K562 (cell line): Measurements from ENCODE around the gene KCNJ9. TPM values are rescaled to one million over a fixed set of nuclear protein-coding genes. Genes with fewer than 3 reads are reported as not detected.

Source experiments
- ATAC-seq: fragments of 200-7000 bp; cut with Tn5 transposase; 3 replicates; pipeline ENCODE4 v1.9.1; 2020; ENCODE audit warnings: moderate library complexity
- BruUV-seq: library from RNA; stranded (reverse); fragments of 400-500 nt; replicated peaks from 2 replicates; lab custom pipeline; 2021; lab: Mats Ljungman, UMichigan
- CTCF ChIA-PET: fragments of 300-600 bp; formaldehyde crosslinking; extraction: SDS; loops from one replicate; lab custom pipeline; 2021; ENCODE audit warnings: low intra/inter-chr PET ratio; lab: Yijun Ruan, JAX
- POLR2A ChIA-PET: fragments of 300-600, 350-650 bp; sonication (Branson Sonifier 250); formaldehyde crosslinking; extraction: SDS; loops from one replicate; lab custom pipeline; 2021; ENCODE audit warnings: antibody characterized with exemption, inconsistent platforms; lab: Yijun Ruan, JAX
- DNase-seq, 4 experiments: peaks; one replicate each; pipeline versions ENCODE4 v3.0.0 to v3.0.0-alpha.2; 2011 to 2018; ENCODE audit warnings: low spot score in 3 of 4, mixed read lengths in 3 of 4; ENCODE audit errors: extremely low read depth in 1 of 4
- FAIRE-seq: peaks from 2 replicates; lab custom pipeline; 2011; peaks lifted over from hg19 to GRCh38; lab: Jason Lieb, UNC
- H2AFZ ChIP-seq: 2 replicates; pipeline ENCODE4 v1.6.0; 2011; ENCODE audit warnings: low read depth, low read length, control low read depth, inconsistent platforms
- H3K27ac ChIP-seq: fragments of 200-600 bp; 3 replicates; pipeline ENCODE4 v1.8.0; 2011; ENCODE audit warnings: low read depth, mild to moderate bottlenecking, control low read depth, inconsistent platforms, low read length, moderate library complexity, mixed read lengths; ENCODE audit errors: extremely low read depth
- H3K27me3 ChIP-seq, 2 experiments: fragments of 300-600 bp in 1 of 2; 2 replicates in 1 of 2; 3 replicates in 1 of 2; pipeline versions ENCODE4 v1.6.0 to v1.8.0; 2011; ENCODE audit warnings: inconsistent platforms in 2 of 2, low read length in 2 of 2, mild to moderate bottlenecking in 1 of 2, mixed read lengths in 1 of 2, moderate library complexity in 1 of 2; ENCODE audit not compliant: control insufficient read depth in 2 of 2, insufficient read depth in 2 of 2
- H3K36me3 ChIP-seq: fragments of 300-600 bp; 3 replicates; pipeline ENCODE4 v1.8.0; 2011; ENCODE audit warnings: mild to moderate bottlenecking, low read length, inconsistent platforms; ENCODE audit not compliant: control insufficient read depth, insufficient read depth
- H3K4me1 ChIP-seq, 2 experiments: fragments of 200-600 bp in 1 of 2; replicated peaks in 1 of 2; 2 replicates in 1 of 2; 3 replicates in 1 of 2; pipeline versions ENCODE4 v1.5.1 to v1.8.0; 2011; ENCODE audit warnings: inconsistent platforms in 2 of 2, low read length in 2 of 2, mild to moderate bottlenecking in 1 of 2, mixed read lengths in 1 of 2, moderate library complexity in 1 of 2; ENCODE audit not compliant: control insufficient read depth in 2 of 2, insufficient read depth in 2 of 2
- H3K4me2 ChIP-seq: 2 replicates; pipeline ENCODE4 v1.6.1; 2011; ENCODE audit warnings: low read length, control low read depth, inconsistent platforms, mixed read lengths; ENCODE audit not compliant: insufficient read depth
- H3K4me3 ChIP-seq: fragments of 200-600 bp; sonication (generic), shearing (Covaris generic); 2 replicates; pipeline ENCODE4 v1.5.1; 2016; ENCODE audit warnings: control low read depth, inconsistent platforms
- H3K79me2 ChIP-seq: fragments of 200-600 bp; 3 replicates; pipeline ENCODE4 v1.8.0; 2011; ENCODE audit warnings: low read length, inconsistent platforms; ENCODE audit not compliant: control insufficient read depth, insufficient read depth
- H3K9ac ChIP-seq, 2 experiments: 2 replicates each; pipeline versions ENCODE4 v1.6.0 to v1.6.1; 2011; ENCODE audit warnings: low read depth in 2 of 2, low read length in 2 of 2, control low read depth in 1 of 2, inconsistent platforms in 1 of 2, mild to moderate bottlenecking in 1 of 2, mixed read lengths in 1 of 2; ENCODE audit not compliant: insufficient read depth in 1 of 2
- H3K9me1 ChIP-seq: one replicate; pipeline ENCODE4 v1.6.0; 2011; ENCODE audit warnings: inconsistent platforms, mild to moderate bottlenecking, low read length, moderate library complexity; ENCODE audit not compliant: control insufficient read depth, insufficient read depth
- H3K9me3 ChIP-seq: replicated peaks from 2 replicates; pipeline ENCODE4 v1.5.1; 2011; ENCODE audit warnings: low read depth, low read length, inconsistent platforms; ENCODE audit not compliant: control insufficient read depth, insufficient read depth
- H4K20me1 ChIP-seq: replicated peaks from 2 replicates; pipeline ENCODE4 v1.6.1; 2011; ENCODE audit warnings: low read length, inconsistent platforms, mixed read lengths; ENCODE audit not compliant: control insufficient read depth, insufficient read depth
- ATF4 ChIP-seq: fragments of 450-650 bp; formaldehyde crosslinking; IDR thresholded peaks from 2 replicates; pipeline ENCODE4 v1.4.0; 2022; ENCODE audit warnings: mild to moderate bottlenecking, moderate library complexity
- CCNT2 ChIP-seq: IDR thresholded peaks from 2 replicates; pipeline ENCODE4 v1.6.1; 2011; ENCODE audit warnings: borderline replicate concordance, low read depth, mild to moderate bottlenecking, moderate library complexity, mixed read lengths, low read length; ENCODE audit not compliant: insufficient read length; ENCODE audit errors: extremely low read depth
- CEBPG ChIP-seq, 3 experiments: fragments of 200-800 bp in 1 of 3; sonication (Bioruptor generic) in 1 of 3; sonication (generic) in 1 of 3; formaldehyde crosslinking in 1 of 3; IDR thresholded peaks in 2 of 3; conservative IDR thresholded peaks in 1 of 3; 2 replicates each; pipeline versions ENCODE4 v1.6.1 to v1.8.0; 2016 to 2022; ENCODE audit warnings: missing compliant biosample characterization in 2 of 3, missing genetic modification characterization in 2 of 3, mild to moderate bottlenecking in 1 of 3, missing genetic modification reagents in 1 of 3
- DIDO1 ChIP-seq: fragments of 450-650 bp; IDR thresholded peaks from 2 replicates; pipeline ENCODE4 v1.6.1; 2016; ENCODE audit warnings: low read depth, missing biosample characterization, missing genetic modification characterization
- ERF ChIP-seq: fragments of 450-650 bp; formaldehyde crosslinking; IDR thresholded peaks from 2 replicates; pipeline ENCODE4 v1.4.0; 2020; ENCODE audit warnings: mild to moderate bottlenecking, mixed read lengths
- GTF2E2 ChIP-seq: fragments of 200-800 bp; sonication (Bioruptor generic); IDR thresholded peaks from 2 replicates; pipeline ENCODE4 v1.6.1; 2016; ENCODE audit warnings: missing genetic modification characterization, missing compliant biosample characterization
- GTF2F1 ChIP-seq: IDR thresholded peaks from 2 replicates; pipeline ENCODE4 v1.6.1; 2011; ENCODE audit warnings: low read depth, low read length, improper control_type of control experiment
- NKRF ChIP-seq: fragments of 450-650 bp; IDR thresholded peaks from 2 replicates; pipeline ENCODE4 v1.6.1; 2016; ENCODE audit warnings: borderline replicate concordance
- PHTF2 ChIP-seq: fragments of 250-450 bp; sonication (Bioruptor Pico); IDR thresholded peaks from 2 replicates; pipeline ENCODE4 v1.5.0; 2021; ENCODE audit warnings: mild to moderate bottlenecking
- THRAP3 ChIP-seq: fragments of 450-650 bp; IDR thresholded peaks from 2 replicates; pipeline ENCODE4 v1.6.1; 2016; ENCODE audit warnings: mild to moderate bottlenecking, inconsistent platforms, borderline replicate concordance
- ZBTB9 ChIP-seq: fragments of 450-650 bp; formaldehyde crosslinking; IDR thresholded peaks from 2 replicates; pipeline ENCODE4 v1.4.0; 2020; ENCODE audit warnings: mild to moderate bottlenecking, moderate library complexity
- ZC3H4 ChIP-seq: sonication (generic); formaldehyde crosslinking; IDR thresholded peaks from 2 replicates; pipeline ENCODE4 v1.9.0; 2021; ENCODE audit warnings: missing genetic modification reagents, borderline replicate concordance
- ZNF395 ChIP-seq: fragments of 200-800 bp; sonication (Bioruptor generic); IDR thresholded peaks from 2 replicates; pipeline ENCODE4 v1.6.1; 2017; ENCODE audit warnings: missing genetic modification characterization, missing compliant biosample characterization
- ZNF41 ChIP-seq: fragments of 250-450 bp; sonication (Bioruptor Pico); conservative IDR thresholded peaks from 2 replicates; pipeline ENCODE4 v1.4.0; 2020; ENCODE audit warnings: mild to moderate bottlenecking
- WGBS: fragments of 100-300 bp; shearing (Covaris generic); methylation state at CpG from one replicate; pipeline ENCODE4 v1.1.6; 2016; ENCODE audit warnings: low coverage, mixed read lengths; ENCODE audit not compliant: insufficient coverage; ENCODE audit errors: missing lambda C conversion rate; 5-methylcytosine and 5-hydroxymethylcytosine counted together
- in situ Hi-C: fragments of 300-500 bp; cut with MboI; formaldehyde crosslinking; loops from 4 replicates; pipeline ENCODE4 v1.15.0; 2018; ENCODE audit warnings: inconsistent platforms, mixed read lengths
- intact Hi-C: fragments of 100-400 bp; cut with micrococcal nuclease; formaldehyde crosslinking; loops from 2 replicates; pipeline ENCODE4 v1.14.2; 2022
- polyA plus RNA-seq, 8 experiments: library from polyadenylated mRNA; depleted of rRNA in 4 of 8; stranded (reverse) in 5 of 8; unstranded in 3 of 8; fragments of >200 nt; fragmentation: Nextera tagmentation in 2 of 8; fragmentation: Illumina TruSeq in 1 of 8; extraction: Ambion mirVana in 2 of 8; extraction: Trizol in 1 of 8; gene quantifications; 2 replicates each; pipeline versions ENCODE4 v1.2.1 to v1.2.3, GENCODE V29; 2011 to 2014; ENCODE audit warnings: inconsistent platforms in 1 of 8, missing spikeins in 1 of 8
- total RNA-seq, 7 experiments: library from RNA; depleted of rRNA in 6 of 7; stranded (reverse); fragments of >200 nt in 6 of 7; fragmentation: Illumina TruSeq in 2 of 7; extraction: Trizol in 2 of 7; gene quantifications; 2 replicates each; pipeline versions ENCODE4 v1.2.1 to v1.2.3, GENCODE V29; 2011 to 2021; ENCODE audit warnings: low replicate concordance in 1 of 7
- TF ChIP-seq, protein P1 (sequence below): IDR thresholded peaks from 3 replicates; pipeline ENCODE4 v1.6.1; 2011; ENCODE audit warnings: borderline replicate concordance, mild to moderate bottlenecking; ENCODE audit not compliant: insufficient read length, insufficient read depth

KCNJ9 gene
- total and polyA plus RNA-seq, 9 of the 15 experiments (the other 6 are each of a cell fraction or from before 2014, with no cell fraction given) = not detected

DNA sequence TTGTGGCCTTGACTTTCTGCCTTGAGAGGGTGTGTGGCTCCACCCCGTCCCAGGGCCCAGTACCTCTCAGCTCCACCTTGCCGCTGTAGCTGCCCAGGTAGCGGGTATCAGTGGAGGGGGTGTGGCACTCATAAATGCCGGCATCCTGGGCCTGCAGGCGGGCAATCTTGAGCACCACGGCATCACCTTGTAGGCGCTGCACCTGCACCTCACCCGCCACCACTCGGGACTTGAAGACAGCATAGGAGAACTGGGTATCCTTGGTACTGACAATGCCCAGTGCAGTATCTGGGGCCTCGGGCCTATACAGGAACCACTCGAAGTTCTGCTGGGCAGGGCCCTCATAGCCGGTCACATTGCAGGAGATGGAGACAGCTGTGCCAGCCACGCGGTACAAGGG, 13.5 kb downstream of the KCNJ9 start:
- Histone ChIP-seq H3K36me3 (no peaks in the 10 kb centered on the region), H3K27ac (no peak overlapping the region), H3K9ac (no peak overlapping the region), H4K20me1 (peaks cover 4% of the 10 kb centered on the region; the same call in 1 of the 2 replicates), H3K4me1 (peaks cover 7 to 38% of the 10 kb centered on the region in 2 experiments; a peak in 4 of 5 replicates), H3K4me3 (no peak overlapping the region), H3K9me3 (no peaks in the 10 kb centered on the region), H2AFZ (no peak overlapping the region), H3K4me2 (no peak overlapping the region), H3K79me2 (no peaks in the 10 kb centered on the region), H3K9me1 (no peaks in the 10 kb centered on the region), H3K27me3 (no peaks in the 10 kb centered on the region)
- BruUV-seq = no TSS peak
- no peak for ATAC-seq
- ChIA-PET POLR2A (no interaction called here), CTCF (interaction anchor here (0.7 kb wide), 1 partner anchor 126 kb away, joined by 3 read pairs; no protein-coding TSS in a partner anchor)
- intact Hi-C loops = no loop called here
- DNase-seq = no peak
- no peak for FAIRE-seq
- WGBS = 92% methylated on average over 9 of the region's 14 CpGs
- in situ Hi-C loops = no loop called here
- TF ChIP-seq GTF2F1 (no peak), PHTF2 (CRISPR knock-in tag) (no peak), ZBTB9 (CRISPR knock-in tag) (no peak), NKRF (no peak), CEBPG (CRISPR knock-in tag; IDR thresholded peaks at IDR 0.05) (no peak), CEBPG (tag; conservative IDR thresholded peaks at IDR 0.05 in 1 of 2, IDR thresholded peaks at IDR 0.05 in 1 of 2) (no peak), CCNT2 (no peak), THRAP3 (no peak), ERF (CRISPR knock-in tag) (no peak), GTF2E2 (tag) (no peak), DIDO1 (no peak), ZNF41 (CRISPR knock-in tag) (no peak), ATF4 (CRISPR knock-in tag) (no peak), ZNF395 (no peak), ZC3H4 (CRISPR knock-in tag) (no peak)
- TF ChIP-seq, protein P1, sequence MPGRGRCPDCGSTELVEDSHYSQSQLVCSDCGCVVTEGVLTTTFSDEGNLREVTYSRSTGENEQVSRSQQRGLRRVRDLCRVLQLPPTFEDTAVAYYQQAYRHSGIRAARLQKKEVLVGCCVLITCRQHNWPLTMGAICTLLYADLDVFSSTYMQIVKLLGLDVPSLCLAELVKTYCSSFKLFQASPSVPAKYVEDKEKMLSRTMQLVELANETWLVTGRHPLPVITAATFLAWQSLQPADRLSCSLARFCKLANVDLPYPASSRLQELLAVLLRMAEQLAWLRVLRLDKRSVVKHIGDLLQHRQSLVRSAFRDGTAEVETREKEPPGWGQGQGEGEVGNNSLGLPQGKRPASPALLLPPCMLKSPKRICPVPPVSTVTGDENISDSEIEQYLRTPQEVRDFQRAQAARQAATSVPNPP = no peak
